GM12892 (cell line): Measurements from ENCODE around the gene CADM4.

Experiments
- POLR2A ChIP-seq: IDR thresholded peaks from 2 replicates; pipeline ENCODE4 v1.6.1; 2011; ENCODE audit warnings: low read depth, low read length, control low read depth
- POLR2AphosphoS5 ChIP-seq: IDR thresholded peaks from 2 replicates; pipeline ENCODE4 v1.6.1; 2011; ENCODE audit warnings: low read depth, low read length, control low read depth

- TF ChIP-seq POLR2A (no peak), POLR2AphosphoS5 (no peak)
Measured at GRCh38 chr19:43633520-43633919, 6.1 kb downstream of the CADM4 start.
